ENCODE results near the gene PSMD1.

DNA sequence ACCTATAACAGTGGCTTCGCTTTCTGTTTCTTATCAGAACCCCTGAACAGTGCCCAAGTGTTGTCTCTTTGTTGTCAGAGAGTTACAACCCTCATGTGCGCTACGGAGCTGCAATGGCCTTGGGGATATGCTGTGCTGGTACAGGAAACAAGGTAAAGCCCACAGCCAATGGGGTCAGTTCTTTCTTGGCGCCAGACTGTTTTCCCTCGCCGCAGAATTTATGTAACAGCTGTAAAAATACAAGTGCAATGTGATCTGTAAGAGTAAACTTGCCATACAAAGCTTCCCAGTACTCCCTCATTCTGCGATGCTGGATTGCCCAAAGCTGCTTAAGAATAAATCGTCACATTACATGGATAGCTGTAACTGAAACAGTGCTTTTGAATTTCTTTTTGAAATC lies 82.0 kb downstream of the PSMD1 start:
- no peak for TF ChIP-seq POLR2AphosphoS5 (IDR thresholded peaks at IDR 0.05)
- TF ChIP-seq, protein P1, sequence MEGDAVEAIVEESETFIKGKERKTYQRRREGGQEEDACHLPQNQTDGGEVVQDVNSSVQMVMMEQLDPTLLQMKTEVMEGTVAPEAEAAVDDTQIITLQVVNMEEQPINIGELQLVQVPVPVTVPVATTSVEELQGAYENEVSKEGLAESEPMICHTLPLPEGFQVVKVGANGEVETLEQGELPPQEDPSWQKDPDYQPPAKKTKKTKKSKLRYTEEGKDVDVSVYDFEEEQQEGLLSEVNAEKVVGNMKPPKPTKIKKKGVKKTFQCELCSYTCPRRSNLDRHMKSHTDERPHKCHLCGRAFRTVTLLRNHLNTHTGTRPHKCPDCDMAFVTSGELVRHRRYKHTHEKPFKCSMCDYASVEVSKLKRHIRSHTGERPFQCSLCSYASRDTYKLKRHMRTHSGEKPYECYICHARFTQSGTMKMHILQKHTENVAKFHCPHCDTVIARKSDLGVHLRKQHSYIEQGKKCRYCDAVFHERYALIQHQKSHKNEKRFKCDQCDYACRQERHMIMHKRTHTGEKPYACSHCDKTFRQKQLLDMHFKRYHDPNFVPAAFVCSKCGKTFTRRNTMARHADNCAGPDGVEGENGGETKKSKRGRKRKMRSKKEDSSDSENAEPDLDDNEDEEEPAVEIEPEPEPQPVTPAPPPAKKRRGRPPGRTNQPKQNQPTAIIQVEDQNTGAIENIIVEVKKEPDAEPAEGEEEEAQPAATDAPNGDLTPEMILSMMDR (IDR thresholded peaks at IDR 0.05), result no peak

Data from suprapubic skin (tissue), 3 donors.